ENCODE data around the gene PSG4.

PSG4 gene

DNA sequence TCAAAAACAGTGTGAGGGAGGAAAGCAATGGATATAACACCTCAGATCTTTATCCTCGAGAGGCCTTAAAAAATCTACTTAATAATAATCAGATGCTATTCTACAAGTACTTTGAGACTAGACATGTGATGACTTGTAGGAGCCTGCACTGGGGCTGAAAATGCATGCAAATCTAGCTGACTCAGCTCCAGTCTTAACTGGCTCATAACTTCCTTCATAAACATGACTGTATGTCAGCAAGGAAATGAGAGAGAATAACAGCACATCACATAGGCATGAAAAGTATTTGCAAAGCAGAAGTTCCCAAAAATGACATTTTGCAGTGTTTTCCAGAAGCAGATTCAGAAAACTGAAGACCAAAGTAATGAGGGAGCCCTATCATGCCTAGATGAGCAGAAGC lies 57.2 kb downstream of the PSG4 start:
- Mint-ChIP-seq H3K4me1 (no peaks in the 10 kb centered on the region), H3K9me3 (peaks cover 49% of the 10 kb centered on the region), H3K4me3 (no peak overlapping the region), H3K27ac (no peak overlapping the region), H3K36me3 (ENCODE audit: low read depth) (no peaks in the 10 kb centered on the region), H3K27me3 (ENCODE audit: low read depth) (no peaks in the 10 kb centered on the region)
- TF ChIP-seq, protein P1, sequence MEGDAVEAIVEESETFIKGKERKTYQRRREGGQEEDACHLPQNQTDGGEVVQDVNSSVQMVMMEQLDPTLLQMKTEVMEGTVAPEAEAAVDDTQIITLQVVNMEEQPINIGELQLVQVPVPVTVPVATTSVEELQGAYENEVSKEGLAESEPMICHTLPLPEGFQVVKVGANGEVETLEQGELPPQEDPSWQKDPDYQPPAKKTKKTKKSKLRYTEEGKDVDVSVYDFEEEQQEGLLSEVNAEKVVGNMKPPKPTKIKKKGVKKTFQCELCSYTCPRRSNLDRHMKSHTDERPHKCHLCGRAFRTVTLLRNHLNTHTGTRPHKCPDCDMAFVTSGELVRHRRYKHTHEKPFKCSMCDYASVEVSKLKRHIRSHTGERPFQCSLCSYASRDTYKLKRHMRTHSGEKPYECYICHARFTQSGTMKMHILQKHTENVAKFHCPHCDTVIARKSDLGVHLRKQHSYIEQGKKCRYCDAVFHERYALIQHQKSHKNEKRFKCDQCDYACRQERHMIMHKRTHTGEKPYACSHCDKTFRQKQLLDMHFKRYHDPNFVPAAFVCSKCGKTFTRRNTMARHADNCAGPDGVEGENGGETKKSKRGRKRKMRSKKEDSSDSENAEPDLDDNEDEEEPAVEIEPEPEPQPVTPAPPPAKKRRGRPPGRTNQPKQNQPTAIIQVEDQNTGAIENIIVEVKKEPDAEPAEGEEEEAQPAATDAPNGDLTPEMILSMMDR (IDR thresholded peaks at IDR 0.05; ENCODE audit: unreplicated experiment in 3 of 3), result no peak

All from nephron (organoid).